GM19023 (cell line): Measurements from ENCODE around the gene COMT.
"Not testable (repeated sequence)": the region's sequence is repeated elsewhere in the genome, so short reads cannot be mapped to it uniquely, and the experiment has no call there.

Experiments used
- ATAC-seq: cut with Tn5 transposase; IDR thresholded peaks from one replicate; pipeline ENCODE4 v1.9.1; 2021; ENCODE audit warnings: mild to moderate bottlenecking, moderate library complexity; ENCODE audit not compliant: unreplicated experiment

COMT gene

GRCh38 chr22:19928207-19928606 lies 13.4 kb upstream of the COMT start:
- no peak for ATAC-seq

GRCh38 chr22:19929586-19930550 lies 11.7 kb upstream of the COMT start:
- no peak for ATAC-seq

GRCh38 chr22:19930551-19931486 lies 10.8 kb upstream of the COMT start:
- no peak for ATAC-seq

- no peak for ATAC-seq
Observed at GRCh38 chr22:19931514-19931913, 10.1 kb upstream of the COMT start.

- no peak for ATAC-seq
Observed at GRCh38 chr22:19932367-19933206, 9.0 kb upstream of the COMT start.

- no peak for ATAC-seq
Observed at GRCh38 chr22:19933341-19934241, 8.0 kb upstream of the COMT start.

GRCh38 chr22:19935123-19935718 lies 6.4 kb upstream of the COMT start:
- ATAC-seq = not testable (repeated sequence)

GRCh38 chr22:19936513-19936912 lies 5.1 kb upstream of the COMT start:
- ATAC-seq = no peak

GRCh38 chr22:19937616-19938473 lies 3.7 kb upstream of the COMT start:
- no peak for ATAC-seq

GRCh38 chr22:19940536-19941364 lies 822 bp upstream of the COMT start:
- ATAC-seq = no peak

- peak; percentile 43 for ATAC-seq
Observed at GRCh38 chr22:19942157-19943081, 847 bp downstream of the COMT start.

- no peak for ATAC-seq
Observed at GRCh38 chr22:19943082-19944026, 1.8 kb downstream of the COMT start.

GRCh38 chr22:19948057-19948760 lies 6.6 kb downstream of the COMT start:
- ATAC-seq = no peak

- no peak for ATAC-seq
Observed at GRCh38 chr22:19951346-19951745, 9.8 kb downstream of the COMT start.
